GM20431 (cell line): ENCODE measurements around the gene CSNK1D.
"Not testable (repeated sequence)": the region's sequence is repeated elsewhere in the genome, so short reads cannot be mapped to it uniquely, and the experiment has no call there.

ENCODE experiments used
- in situ Hi-C: fragments of 300-500 bp; cut with MseI, MboI; formaldehyde crosslinking; loops from one replicate; pipeline ENCODE4 v1.15.0; 2020; ENCODE audit warnings: low sequenced_read_pairs; ENCODE audit not compliant: unreplicated experiment

The CSNK1D gene

DNA sequence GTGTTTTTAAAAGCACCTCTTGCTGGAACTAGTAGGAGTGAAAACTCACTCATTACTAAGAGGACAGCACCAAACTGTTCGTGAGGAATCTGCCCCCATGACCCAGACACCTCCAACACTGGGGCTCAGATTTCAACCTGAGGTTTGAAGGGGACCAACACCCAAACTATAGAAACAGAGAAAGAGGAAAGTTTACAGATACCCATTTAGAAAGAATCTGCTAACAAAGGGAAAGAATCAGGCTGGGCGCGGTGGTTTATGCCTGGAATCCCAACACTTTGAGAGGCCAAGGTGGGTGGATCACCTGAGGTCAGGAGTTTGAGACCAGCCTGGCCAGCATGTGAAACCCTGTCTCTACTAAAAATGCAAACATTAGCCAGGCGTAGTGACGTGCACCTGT lies 3.4 kb upstream of the CSNK1D start:
- in situ Hi-C loops, result no loop called here

DNA sequence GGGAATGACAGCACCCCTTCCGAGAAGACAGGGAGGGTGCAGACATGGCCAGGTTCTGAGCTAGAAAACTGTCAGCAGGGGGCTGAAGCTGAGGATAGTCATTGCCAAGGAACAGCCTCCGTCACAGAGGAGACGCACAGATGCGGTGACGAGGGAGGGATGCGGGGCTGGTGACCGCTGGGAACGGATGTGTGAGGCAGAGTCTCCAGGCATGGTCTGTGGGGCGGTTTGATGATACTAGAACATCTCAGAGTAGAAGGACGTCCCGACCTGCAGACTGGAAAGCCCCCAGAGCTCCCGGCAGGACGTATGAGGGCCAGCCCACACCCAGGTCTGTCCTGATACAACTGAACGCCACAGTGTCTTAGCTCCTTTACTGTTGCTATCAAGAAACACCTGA lies 1.8 kb upstream of the CSNK1D start:
- in situ Hi-C loops, result no loop called here

- in situ Hi-C loops, result no loop called here
These were observed 877 bp upstream of the CSNK1D start for GRCh38 chr17:82274134-82275020.

DNA sequence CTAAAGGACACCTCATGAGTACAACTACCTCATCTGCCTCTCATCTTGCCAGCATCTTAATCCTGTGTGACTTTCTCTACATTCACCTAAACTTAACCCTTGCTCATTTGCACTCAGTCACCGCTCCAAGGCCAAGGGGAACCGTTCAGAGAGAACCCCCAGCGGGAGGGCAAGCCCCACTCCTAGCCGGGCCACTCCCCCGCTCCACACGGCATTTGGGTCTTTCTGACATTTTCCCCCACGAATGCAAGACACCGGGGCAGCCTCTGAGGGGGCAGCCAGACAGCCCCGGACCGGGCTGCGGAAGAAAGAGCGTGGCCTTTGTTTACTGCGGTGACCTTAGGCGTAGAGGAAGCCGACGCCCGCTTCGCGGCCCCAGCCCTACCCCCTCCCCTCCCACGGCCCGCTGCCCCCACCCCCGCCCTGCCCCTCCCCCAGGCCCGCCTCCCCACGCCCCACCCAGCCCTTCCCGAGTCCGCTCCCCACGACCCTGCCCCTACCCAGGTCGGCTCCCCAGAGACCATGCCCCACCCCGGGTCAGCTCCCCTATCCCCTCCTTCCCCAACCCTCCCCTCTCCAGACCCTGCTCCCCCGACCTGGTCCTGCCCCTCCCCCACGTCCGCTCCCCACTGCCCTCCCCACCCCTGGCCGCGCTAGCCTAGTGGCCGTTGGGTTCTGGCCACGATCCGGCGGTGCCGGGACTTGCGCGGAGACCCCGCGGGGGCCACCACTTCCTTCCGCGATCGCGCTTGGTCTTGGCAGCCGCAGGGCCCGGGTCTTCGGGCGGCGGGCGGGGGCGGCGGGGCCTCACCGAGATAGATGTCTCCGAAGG lies 789 bp downstream of the CSNK1D start:
- in situ Hi-C loops, result no loop called here

DNA sequence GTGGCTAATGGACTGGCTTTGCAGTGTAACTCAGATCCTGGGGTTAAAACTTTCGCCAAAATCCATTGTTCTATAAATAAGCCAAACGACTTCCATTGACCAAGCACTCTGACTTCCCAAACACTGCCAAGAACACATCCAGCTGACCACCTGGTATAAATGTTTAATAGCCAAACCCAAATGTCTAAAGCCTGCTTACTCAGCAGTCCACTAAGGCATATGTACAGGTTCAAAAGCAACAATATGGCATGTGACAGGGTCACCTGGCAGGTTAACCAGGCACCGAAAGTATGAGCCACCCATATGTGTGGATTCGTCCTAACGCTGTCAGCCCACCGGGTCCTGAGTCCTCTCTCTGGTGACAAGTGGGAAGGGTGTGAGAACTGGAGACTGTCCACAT lies 2.1 kb downstream of the CSNK1D start:
- in situ Hi-C loops, result no loop called here

GRCh38 chr17:82270651-82271050 lies 2.8 kb downstream of the CSNK1D start:
- in situ Hi-C loops, result no loop called here

DNA sequence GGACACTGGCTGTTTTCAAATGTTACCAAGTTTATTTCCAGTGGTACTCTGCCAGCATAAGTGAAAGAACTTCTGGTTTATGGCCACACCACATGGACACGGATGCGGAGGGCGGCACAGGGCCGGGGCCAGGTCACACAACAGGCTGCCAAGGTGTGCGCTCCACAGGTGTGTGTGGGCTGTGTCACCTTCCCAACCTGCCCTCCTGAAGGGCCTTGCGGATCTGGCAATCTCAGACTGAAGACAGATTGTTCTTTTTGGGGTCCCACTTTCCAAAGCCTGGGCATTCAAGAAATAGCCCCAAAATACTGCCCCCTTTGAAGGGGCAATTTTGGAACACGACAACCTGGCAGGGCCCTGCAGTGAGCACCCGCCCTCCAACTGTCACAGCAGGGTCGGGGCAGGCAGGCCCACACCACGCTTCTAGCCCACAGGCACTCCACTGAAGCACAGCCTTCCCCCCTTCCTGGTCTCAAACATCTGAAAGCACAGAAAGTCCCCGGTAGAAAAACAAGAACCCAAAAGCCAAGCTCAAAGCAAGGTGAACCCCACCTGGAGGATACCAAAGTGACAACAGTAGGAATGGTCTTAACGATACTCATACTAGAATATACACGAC lies 3.5 kb downstream of the CSNK1D start:
- in situ Hi-C loops, result no loop called here

DNA sequence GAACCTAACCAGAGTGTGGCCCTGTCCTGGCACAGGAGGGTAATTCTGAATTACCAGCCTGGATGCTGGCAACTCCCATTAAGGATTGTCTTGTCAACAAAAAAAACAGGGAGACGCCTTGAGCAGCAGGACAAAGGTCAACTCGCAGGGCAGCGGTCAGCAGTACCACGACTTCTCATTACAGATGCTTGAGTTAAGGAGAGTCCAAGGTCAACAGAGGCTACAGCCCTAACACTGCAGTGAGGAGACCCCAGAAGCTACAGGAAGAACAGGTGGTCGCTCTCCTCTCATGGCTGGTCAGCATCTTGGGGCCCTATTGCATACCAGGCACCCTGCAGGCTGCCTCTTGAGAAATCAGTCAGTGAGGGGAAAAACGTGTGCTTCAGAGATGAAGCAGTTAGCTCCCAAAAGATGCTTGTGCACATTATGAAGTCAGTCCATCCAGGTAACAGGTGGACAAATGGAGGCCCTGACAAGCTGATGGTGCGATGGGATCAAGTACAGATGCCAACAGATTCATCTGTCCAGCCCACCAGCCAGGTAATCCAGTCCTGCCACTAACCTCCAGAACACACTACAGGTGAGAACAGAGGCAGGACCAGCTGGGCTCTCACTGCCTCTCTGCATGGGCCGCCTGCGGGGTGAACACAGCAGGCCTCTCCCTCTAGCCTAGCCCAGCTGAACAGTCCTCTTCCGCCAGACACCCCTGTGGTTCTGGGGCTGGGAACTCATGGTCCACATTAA lies 4.2 kb downstream of the CSNK1D start:
- in situ Hi-C loops, result no loop called here

DNA sequence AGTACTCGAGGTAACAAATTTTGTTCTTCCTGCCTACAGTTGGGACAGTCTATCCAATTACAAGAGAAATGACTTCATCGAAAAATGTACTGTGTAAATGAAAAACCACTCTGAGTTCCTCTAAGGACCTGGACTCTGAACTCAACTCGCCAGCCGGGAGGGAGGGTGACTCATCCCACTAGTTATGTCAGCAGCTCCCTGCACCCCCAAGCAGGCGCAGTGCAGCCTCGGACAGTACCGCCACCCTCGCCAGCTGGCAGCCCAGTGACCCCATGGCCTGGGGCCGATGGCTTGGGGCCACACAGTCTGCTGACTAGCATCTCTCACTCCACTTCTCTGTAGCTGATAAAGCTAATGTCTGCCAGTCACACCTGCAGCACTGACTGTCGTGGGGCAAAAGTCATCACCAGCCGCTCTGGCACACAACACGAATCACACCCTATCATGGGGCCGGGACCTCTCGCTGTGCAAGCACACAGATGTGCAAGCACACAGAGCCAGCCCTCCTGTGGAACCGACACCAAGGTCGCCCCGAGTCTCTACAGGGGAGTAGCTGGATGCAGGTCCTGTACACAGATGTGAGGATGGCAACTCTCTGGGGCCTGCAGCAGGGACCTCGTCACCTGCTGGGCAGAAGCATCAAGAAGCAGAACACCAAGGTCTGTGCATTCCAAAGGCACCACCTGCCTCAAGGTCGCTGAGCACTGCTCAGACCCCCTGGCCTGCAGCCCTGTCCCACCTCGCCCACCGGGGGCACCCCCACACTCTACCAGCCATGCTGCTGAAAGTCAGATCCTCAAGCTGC lies 5.7 kb downstream of the CSNK1D start:
- in situ Hi-C loops, result no loop called here

DNA sequence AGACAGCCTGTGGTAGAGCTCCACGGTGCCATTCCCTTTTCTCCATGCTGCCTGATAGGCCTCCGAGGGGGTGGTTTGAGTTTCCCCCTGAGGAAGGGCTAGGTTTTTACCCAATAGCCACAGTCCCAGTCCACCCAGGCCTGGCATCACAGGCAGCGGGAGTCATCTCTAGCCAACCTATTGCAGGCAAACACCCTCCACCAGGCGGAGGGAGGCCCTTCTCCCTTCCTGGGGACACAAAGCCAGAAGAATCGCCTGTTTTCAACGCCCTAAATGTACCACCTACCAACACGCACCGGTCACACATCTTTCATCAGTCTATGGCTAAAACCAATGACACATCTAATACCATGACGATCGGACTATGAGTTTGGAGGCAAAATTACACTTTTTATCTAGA lies 7.4 kb downstream of the CSNK1D start:
- in situ Hi-C loops, result no loop called here

- in situ Hi-C loops, result no loop called here
These were observed 9.9 kb downstream of the CSNK1D start for GRCh38 chr17:82263641-82264040.

- in situ Hi-C loops, result no loop called here
These were observed 11.2 kb downstream of the CSNK1D start for GRCh38 chr17:82262344-82262743.

DNA sequence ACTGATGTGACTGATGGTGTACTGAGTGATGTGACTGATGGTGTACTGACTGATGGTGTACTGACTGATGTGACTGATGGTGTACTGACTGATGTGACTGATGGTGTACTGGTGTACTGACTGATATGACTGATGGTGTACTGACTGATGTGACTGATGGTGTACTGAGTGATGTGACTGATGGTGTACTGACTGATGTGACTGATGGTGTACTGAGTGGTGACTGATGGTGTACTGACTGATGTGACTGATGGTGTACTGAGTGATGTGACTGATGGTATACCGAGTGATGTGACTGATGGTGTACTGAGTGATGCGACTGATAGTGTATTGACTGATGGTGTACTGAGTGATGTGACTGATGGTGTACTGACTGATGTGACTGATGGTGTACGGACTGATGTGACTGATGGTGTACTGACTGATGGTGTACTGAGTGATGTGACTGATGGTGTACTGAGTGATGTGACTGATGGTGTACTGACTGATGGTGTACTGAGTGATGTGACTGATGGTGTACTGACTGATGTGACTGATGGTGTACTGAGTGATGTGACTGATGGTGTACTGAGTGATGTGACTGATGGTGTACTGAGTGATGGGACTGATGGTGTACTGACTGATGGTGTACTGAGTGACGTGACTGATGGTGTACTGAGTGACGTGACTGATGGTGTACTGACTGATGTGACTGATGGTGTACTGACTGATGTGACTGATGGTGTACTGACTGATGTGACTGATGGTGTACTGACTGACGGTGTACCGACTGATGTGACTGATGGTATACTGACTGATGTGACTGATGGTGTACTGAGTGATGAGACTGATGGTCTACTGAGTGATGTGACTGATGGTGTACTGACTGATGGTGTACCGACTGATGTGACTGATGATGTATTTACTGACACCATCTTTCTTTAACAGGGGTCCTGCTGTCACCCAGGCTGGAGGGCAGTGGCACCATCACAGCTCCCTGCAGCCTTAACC lies 13.2 kb downstream of the CSNK1D start:
- in situ Hi-C loops, result not testable (repeated sequence)

DNA sequence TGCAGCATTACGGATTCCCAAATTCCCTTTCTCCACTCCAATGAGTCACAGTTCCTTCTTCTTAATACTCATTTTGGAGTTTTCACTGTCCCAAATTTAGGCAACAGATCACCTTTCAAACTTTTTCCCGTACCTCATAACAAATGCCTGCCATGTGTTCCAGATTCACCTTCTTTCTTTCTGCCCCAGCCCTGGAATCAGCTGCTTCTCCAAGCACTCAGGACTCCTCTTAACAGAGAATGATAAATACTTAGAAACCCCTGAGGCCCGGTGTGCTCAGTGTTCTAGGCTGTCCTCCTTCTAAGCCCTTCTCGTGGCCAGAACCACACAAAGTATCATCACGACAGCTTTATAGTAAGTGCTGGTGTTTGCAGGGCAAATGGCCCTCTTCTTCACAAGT lies 14.9 kb downstream of the CSNK1D start:
- in situ Hi-C loops, result no loop called here

GRCh38 chr17:82257473-82257872 lies 16.0 kb downstream of the CSNK1D start:
- in situ Hi-C loops, result no loop called here

DNA sequence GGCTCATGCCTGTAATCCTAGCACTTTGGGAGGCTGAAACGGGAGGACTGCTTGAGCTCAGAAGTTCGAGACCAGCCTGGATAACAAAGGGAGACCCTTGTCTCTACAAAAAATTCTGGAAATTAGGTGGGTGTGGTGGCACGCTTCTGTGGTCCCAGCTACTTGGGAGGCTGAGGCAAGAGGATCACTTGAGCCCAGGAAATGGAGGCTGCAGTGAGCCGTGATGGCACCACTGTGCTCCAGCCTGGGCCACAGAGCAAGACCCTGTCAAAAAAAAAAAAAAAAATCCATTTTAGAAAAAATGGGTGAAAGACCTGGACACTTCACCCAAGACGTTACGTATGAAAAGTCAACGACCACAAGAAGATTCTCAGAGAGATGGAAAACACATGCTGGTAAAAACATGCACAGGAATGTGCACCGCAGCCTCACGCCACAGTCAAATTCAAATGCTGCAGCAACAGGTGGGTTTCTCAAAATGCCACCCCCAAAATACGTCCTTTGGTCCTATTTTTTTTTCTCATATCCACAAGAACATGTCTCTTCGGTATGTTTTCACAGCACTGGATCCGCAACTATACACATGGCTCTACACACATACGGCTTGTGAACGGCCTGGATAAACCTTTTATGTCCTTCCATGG lies 17.1 kb downstream of the CSNK1D start:
- in situ Hi-C loops, result no loop called here

- in situ Hi-C loops, result no loop called here
These were observed 18.0 kb downstream of the CSNK1D start for GRCh38 chr17:82255402-82255972.
